ENCODE data around the gene NIBAN1.
"Not testable (repeated sequence)": the region's sequence is repeated elsewhere in the genome, so short reads cannot be mapped to it uniquely, and the experiment has no call there.

Gene NIBAN1

GRCh38 chr1:185015631-185016030 lies 41.3 kb upstream of the NIBAN1 start:
- H3K4me1 ChIP-seq (ENCODE audit: low read depth, poor library complexity, severe bottlenecking) = no peaks in the 10 kb centered on the region
- H3K4me3 ChIP-seq (IDR thresholded peaks at IDR 0.05; ENCODE audit: insufficient read depth, low read depth, low read length) = no peak overlapping the region
- no peak overlapping the region for H3K27ac ChIP-seq
- no peak overlapping the region for H3K9ac ChIP-seq
- H3K4me2 ChIP-seq = no peak overlapping the region
- TF ChIP-seq CTCF (conservative IDR thresholded peaks at IDR 0.05; ENCODE audit: low read depth, low read length) = no peak
- no peaks in the 10 kb centered on the region for H4K20me1 ChIP-seq (ENCODE audit: insufficient read depth)
- H3K36me3 ChIP-seq (ENCODE audit: insufficient read depth) = no peaks in the 10 kb centered on the region
- H2AFZ ChIP-seq (ENCODE audit: low read depth) = no peak overlapping the region
- no peaks in the 10 kb centered on the region for H3K27me3 ChIP-seq (ENCODE audit: insufficient read depth, low read depth)
- H3K79me2 ChIP-seq (ENCODE audit: insufficient read depth, low read depth) = no peaks in the 10 kb centered on the region

GRCh38 chr1:185014941-185015340 lies 40.6 kb upstream of the NIBAN1 start:
- H4K20me1 ChIP-seq (ENCODE audit: insufficient read depth) = no peaks in the 10 kb centered on the region
- no peak for TF ChIP-seq CTCF (conservative IDR thresholded peaks at IDR 0.05; ENCODE audit: low read depth, low read length)
- no peaks in the 10 kb centered on the region for H3K4me1 ChIP-seq (ENCODE audit: low read depth, poor library complexity, severe bottlenecking)

GRCh38 chr1:185010361-185010760 lies 36.1 kb upstream of the NIBAN1 start:
- Histone ChIP-seq H3K79me2 (ENCODE audit: insufficient read depth, low read depth) (no peaks in the 10 kb centered on the region), H3K4me2 (no peak overlapping the region), H3K27ac (no peak overlapping the region), H3K36me3 (ENCODE audit: insufficient read depth) (no peaks in the 10 kb centered on the region), H3K27me3 (ENCODE audit: insufficient read depth, low read depth) (no peaks in the 10 kb centered on the region), H3K4me1 (ENCODE audit: low read depth, poor library complexity, severe bottlenecking) (no peaks in the 10 kb centered on the region), H4K20me1 (ENCODE audit: insufficient read depth) (no peaks in the 10 kb centered on the region), H3K9ac (no peak overlapping the region), H2AFZ (ENCODE audit: low read depth) (no peak overlapping the region), H3K4me3 (IDR thresholded peaks at IDR 0.05; ENCODE audit: insufficient read depth, low read depth, low read length) (no peak overlapping the region)
- no peak for TF ChIP-seq CTCF (conservative IDR thresholded peaks at IDR 0.05; ENCODE audit: low read depth, low read length)

More at GRCh38 chr1:185014941-185015340, 40.6 kb upstream of the NIBAN1 start:
- no peak overlapping the region for H3K4me3 ChIP-seq (IDR thresholded peaks at IDR 0.05; ENCODE audit: insufficient read depth, low read depth, low read length)
- H3K36me3 ChIP-seq (ENCODE audit: insufficient read depth) = no peaks in the 10 kb centered on the region
- H3K79me2 ChIP-seq (ENCODE audit: insufficient read depth, low read depth) = no peaks in the 10 kb centered on the region
- no peak overlapping the region for H3K4me2 ChIP-seq
- H3K27ac ChIP-seq = no peak overlapping the region
- no peaks in the 10 kb centered on the region for H3K27me3 ChIP-seq (ENCODE audit: insufficient read depth, low read depth)
- H2AFZ ChIP-seq (ENCODE audit: low read depth) = no peak overlapping the region
- H3K9ac ChIP-seq = no peak overlapping the region

GRCh38 chr1:185008838-185009237 lies 34.5 kb upstream of the NIBAN1 start:
- Histone ChIP-seq H3K4me2 (no peak overlapping the region), H3K4me1 (ENCODE audit: low read depth, poor library complexity, severe bottlenecking) (no peaks in the 10 kb centered on the region), H3K27me3 (ENCODE audit: insufficient read depth, low read depth) (no peaks in the 10 kb centered on the region), H3K27ac (no peak overlapping the region), H3K4me3 (IDR thresholded peaks at IDR 0.05; ENCODE audit: insufficient read depth, low read depth, low read length) (no peak overlapping the region), H3K36me3 (ENCODE audit: insufficient read depth) (no peaks in the 10 kb centered on the region), H3K79me2 (ENCODE audit: insufficient read depth, low read depth) (no peaks in the 10 kb centered on the region), H3K9ac (no peak overlapping the region), H2AFZ (ENCODE audit: low read depth) (no peak overlapping the region), H4K20me1 (ENCODE audit: insufficient read depth) (no peaks in the 10 kb centered on the region)
- TF ChIP-seq CTCF (conservative IDR thresholded peaks at IDR 0.05; ENCODE audit: low read depth, low read length) = no peak

GRCh38 chr1:185001312-185001880 lies 27.1 kb upstream of the NIBAN1 start:
- not testable (repeated sequence) for H3K4me3 ChIP-seq (IDR thresholded peaks at IDR 0.05; ENCODE audit: insufficient read depth, low read depth, low read length); H3K79me2 ChIP-seq (ENCODE audit: insufficient read depth, low read depth); H3K4me1 ChIP-seq (ENCODE audit: low read depth, poor library complexity, severe bottlenecking); H3K9ac ChIP-seq; H3K4me2 ChIP-seq; H3K27me3 ChIP-seq (ENCODE audit: insufficient read depth, low read depth); H3K27ac ChIP-seq; H4K20me1 ChIP-seq (ENCODE audit: insufficient read depth); H3K36me3 ChIP-seq (ENCODE audit: insufficient read depth); H2AFZ ChIP-seq (ENCODE audit: low read depth)

GRCh38 chr1:184999974-185000373 lies 25.7 kb upstream of the NIBAN1 start:
- not testable (repeated sequence) for H3K27me3 ChIP-seq (ENCODE audit: insufficient read depth, low read depth); H3K79me2 ChIP-seq (ENCODE audit: insufficient read depth, low read depth); H2AFZ ChIP-seq (ENCODE audit: low read depth); H3K27ac ChIP-seq; H4K20me1 ChIP-seq (ENCODE audit: insufficient read depth); H3K9ac ChIP-seq; H3K4me2 ChIP-seq; H3K4me1 ChIP-seq (ENCODE audit: low read depth, poor library complexity, severe bottlenecking); H3K36me3 ChIP-seq (ENCODE audit: insufficient read depth); H3K4me3 ChIP-seq (IDR thresholded peaks at IDR 0.05; ENCODE audit: insufficient read depth, low read depth, low read length)
